HCT116 (cell line): ENCODE data around the gene ARL6IP6. TPM values are rescaled to one million over a fixed set of nuclear protein-coding genes. Genes with fewer than 3 reads are reported as not detected.

ENCODE experiments used
- ATAC-seq: fragments of 200-7000 bp; cut with Tn5 transposase; 2 replicates; pipeline ENCODE4 v1.9.1; 2020; ENCODE audit warnings: mild to moderate bottlenecking, moderate library complexity
- BruUV-seq: library from RNA; stranded (reverse); fragments of 400-500 nt; replicated peaks from 2 replicates; lab custom pipeline; 2021; lab: Mats Ljungman, UMichigan
- CTCF ChIA-PET: fragments of 300-600 bp; sonication (Branson Sonifier 250); formaldehyde crosslinking; loops from one replicate; lab custom pipeline; 2021; ENCODE audit warnings: antibody characterized with exemption; lab: Charles Lee
- POLR2A ChIA-PET: fragments of 300-600, 350-600 bp; sonication (Branson Sonifier 250); formaldehyde crosslinking; loops from one replicate; lab custom pipeline; 2021; ENCODE audit warnings: antibody characterized with exemption; lab: Charles Lee
- RAD21 ChIA-PET, 2 experiments: fragments of 300-600 bp; sonication (Branson Sonifier 250); formaldehyde crosslinking; loops; one replicate each; lab custom pipeline; 2023; ENCODE audit warnings: low total read pairs in 2 of 2; ENCODE audit not compliant: uncharacterized antibody in 2 of 2, unreplicated experiment in 2 of 2, low non-redundant PET in 1 of 2; lab: Charles Lee
- DNase-seq: peaks from one replicate; pipeline ENCODE4 v3.0.0-alpha.2; 2010; ENCODE audit warnings: low read depth, low spot score
- H2AFZ ChIP-seq: fragments of 200-600 bp; shearing (Covaris generic), sonication (generic); 2 replicates; pipeline ENCODE4 v1.6.1; 2017; ENCODE audit warnings: low read depth, mixed run types, mixed read lengths, antibody characterized with exemption, low read length; ENCODE audit not compliant: poor library complexity, severe bottlenecking
- H3K27ac ChIP-seq: 2 replicates; pipeline ENCODE4 v1.5.1; 2012; ENCODE audit warnings: low read depth, low read length
- H3K27me3 ChIP-seq: fragments of 200-600 bp; sonication (generic); 2 replicates; pipeline ENCODE4 v1.6.1; 2016; ENCODE audit warnings: mixed run types, low read length, mixed read lengths; ENCODE audit not compliant: insufficient read depth
- H3K36me3 ChIP-seq, 2 experiments: fragments of 200-500 bp in 1 of 2; fragments of 200-600 bp in 1 of 2; sonication (Bioruptor generic) in 1 of 2; sonication (generic) in 1 of 2; 2 replicates each; pipeline versions ENCODE4 v1.5.1 to v1.6.1; 2014 to 2016; ENCODE audit warnings: low read length in 2 of 2, inconsistent platforms in 1 of 2, mixed read lengths in 1 of 2, mixed run types in 1 of 2; ENCODE audit not compliant: insufficient read depth in 2 of 2, control insufficient read depth in 1 of 2
- H3K4me1 ChIP-seq, 2 experiments: fragments of 200-600 bp in 1 of 2; sonication (generic) in 1 of 2; 2 replicates each; pipeline versions ENCODE4 v1.5.1 to v1.6.1; 2012 to 2017; ENCODE audit warnings: low read length in 2 of 2, inconsistent platforms in 1 of 2, mild to moderate bottlenecking in 1 of 2, mixed read lengths in 1 of 2, mixed run types in 1 of 2, moderate library complexity in 1 of 2; ENCODE audit not compliant: insufficient read depth in 2 of 2, control insufficient read depth in 1 of 2
- H3K4me2 ChIP-seq: fragments of 200-600 bp; sonication (generic); 2 replicates; pipeline ENCODE4 v1.6.1; 2017; ENCODE audit warnings: mixed run types, low read length, mixed read lengths
- H3K4me3 ChIP-seq, 2 experiments: fragments of 200-600 bp in 1 of 2; sonication (generic) in 1 of 2; replicated peaks in 1 of 2; 2 replicates each; pipeline ENCODE4 v1.5.1; 2011 to 2016; ENCODE audit warnings: low read length in 2 of 2, control low read depth in 1 of 2, low read depth in 1 of 2, mild to moderate bottlenecking in 1 of 2, mixed read lengths in 1 of 2, mixed run types in 1 of 2
- H3K79me2 ChIP-seq: fragments of 200-600 bp; sonication (generic); 2 replicates; pipeline ENCODE4 v1.6.1; 2017; ENCODE audit warnings: mild to moderate bottlenecking, mixed run types, low read length, moderate library complexity, mixed read lengths; ENCODE audit not compliant: insufficient read depth
- H3K9ac ChIP-seq: fragments of 200-600 bp; sonication (generic); 2 replicates; pipeline ENCODE4 v1.6.1; 2016; ENCODE audit warnings: low read length, mixed read lengths
- H3K9me2 ChIP-seq: fragments of 200-600 bp; sonication (generic), shearing (Covaris generic); 2 replicates; pipeline ENCODE4 v1.6.1; 2017; ENCODE audit warnings: mixed run types, mild to moderate bottlenecking, moderate library complexity; ENCODE audit not compliant: insufficient read depth
- H3K9me3 ChIP-seq, 2 experiments: fragments of 200-500 bp in 1 of 2; fragments of 200-600 bp in 1 of 2; sonication (Bioruptor generic) in 1 of 2; sonication (generic) in 1 of 2; 2 replicates each; pipeline ENCODE4 v1.6.1; 2014 to 2017; ENCODE audit warnings: low read length in 2 of 2, mixed read lengths in 2 of 2, inconsistent platforms in 1 of 2, low read depth in 1 of 2, mild to moderate bottlenecking in 1 of 2, mixed run types in 1 of 2, moderate library complexity in 1 of 2; ENCODE audit not compliant: control insufficient read depth in 1 of 2, insufficient read depth in 1 of 2
- H4K20me1 ChIP-seq: fragments of 200-600 bp; sonication (generic), shearing (Covaris generic); 2 replicates; pipeline ENCODE4 v1.6.1; 2017; ENCODE audit warnings: mixed run types, mild to moderate bottlenecking, moderate library complexity; ENCODE audit not compliant: insufficient read depth
- CEBPB ChIP-seq: IDR thresholded peaks from 2 replicates; pipeline ENCODE4 v1.6.1; 2012; ENCODE audit warnings: low read depth
- ELF1 ChIP-seq: IDR thresholded peaks from 2 replicates; pipeline ENCODE4 v1.6.1; 2012; ENCODE audit warnings: low read depth, borderline replicate concordance
- EZH2 ChIP-seq: fragments of 200-600 bp; sonication (generic); IDR thresholded peaks from 2 replicates; pipeline ENCODE4 v1.6.1; 2017; ENCODE audit warnings: antibody characterized with exemption, mixed run types
- FOSL1 ChIP-seq: IDR thresholded peaks from 2 replicates; pipeline ENCODE4 v1.6.1; 2012; ENCODE audit warnings: low read depth
- POLR2A ChIP-seq: IDR thresholded peaks from 2 replicates; pipeline ENCODE4 v1.7.0; 2011; ENCODE audit warnings: borderline replicate concordance; ENCODE audit not compliant: insufficient read depth, insufficient read length; ENCODE audit errors: extremely low read depth
- POLR2AphosphoS5 ChIP-seq: IDR thresholded peaks from 2 replicates; pipeline ENCODE4 v1.6.1; 2011; ENCODE audit warnings: mild to moderate bottlenecking, low read depth, low read length, moderate library complexity
- SIN3A ChIP-seq: IDR thresholded peaks from 2 replicates; pipeline ENCODE4 v1.6.1; 2012; ENCODE audit warnings: low read depth
- TCF7L2 ChIP-seq: IDR thresholded peaks from 2 replicates; pipeline ENCODE4 v1.7.0; 2011; ENCODE audit warnings: borderline replicate concordance, inconsistent platforms; ENCODE audit not compliant: insufficient read depth, insufficient read length; ENCODE audit errors: extremely low read depth
- YY1 ChIP-seq: IDR thresholded peaks from 2 replicates; pipeline ENCODE4 v1.6.1; 2011; ENCODE audit warnings: low read length, low read depth, moderate library complexity, mild to moderate bottlenecking; ENCODE audit not compliant: insufficient replicate concordance; ENCODE audit errors: extremely low read depth
- ZFX ChIP-seq: fragments of 450-650 bp; IDR thresholded peaks from 2 replicates; pipeline ENCODE4 v1.6.1; 2017
- intact Hi-C: fragments of 100-400 bp; cut with micrococcal nuclease; formaldehyde crosslinking; loops from 2 replicates; pipeline ENCODE4 v1.10.0; 2022
- total RNA-seq: library from RNA; stranded (reverse); gene quantifications from one replicate; pipeline ENCODE4 v1.2.1, GENCODE V29; 2021; ENCODE audit not compliant: unreplicated experiment
- TF ChIP-seq, protein P1 (sequence below), 3 experiments: fragments of 200-600 bp in 1 of 3; sonication (generic) in 1 of 3; IDR thresholded peaks in 2 of 3; conservative IDR thresholded peaks in 1 of 3; 2 replicates each; pipeline ENCODE4 v1.5.1; 2012 to 2017; ENCODE audit warnings: low read depth in 2 of 3, low read length in 2 of 3, antibody characterized with exemption in 1 of 3, borderline replicate concordance in 1 of 3, control low read depth in 1 of 3, mild to moderate bottlenecking in 1 of 3, mixed read lengths in 1 of 3, mixed run types in 1 of 3, moderate library complexity in 1 of 3; ENCODE audit not compliant: insufficient read depth in 1 of 3
- TF ChIP-seq, protein P2 (sequence below): IDR thresholded peaks from 2 replicates; pipeline ENCODE4 v1.6.1; 2012; ENCODE audit warnings: low read depth
- TF ChIP-seq, protein P3 (sequence below): IDR thresholded peaks from 2 replicates; pipeline ENCODE4 v1.6.1; 2012

ARL6IP6 gene
- total RNA-seq, 1 experiment from 2014 or later, result 37.8 TPM

DNA sequence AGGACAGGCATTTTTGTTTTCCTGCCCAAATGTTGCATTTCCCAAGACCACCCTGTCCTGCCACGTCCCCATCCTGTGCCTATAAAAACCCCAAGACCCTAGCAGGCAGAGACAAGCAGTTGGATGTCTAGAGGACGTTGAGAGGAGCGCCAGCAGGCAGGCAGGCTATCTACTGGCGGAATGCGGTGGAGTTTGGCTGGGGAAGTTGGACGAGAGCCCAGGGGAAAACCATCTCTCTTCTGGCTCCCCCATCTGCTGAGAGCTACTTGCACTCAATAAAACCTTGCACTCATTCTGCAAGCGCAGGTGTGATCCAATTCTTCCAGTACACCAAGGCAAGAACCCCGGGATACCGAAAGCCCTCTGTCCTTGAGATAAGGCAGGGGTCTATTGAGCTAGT, 72.5 kb downstream of the ARL6IP6 start:
- CTCF ChIA-PET, result no interaction called here
- Histone ChIP-seq H3K4me2 (no peak overlapping the region), H3K27me3 (no peaks in the 10 kb centered on the region), H3K9ac (no peak overlapping the region), H3K9me3 (no peaks in the 10 kb centered on the region), H3K4me1 (no peaks in the 10 kb centered on the region), H3K9me2 (no peaks in the 10 kb centered on the region), H3K27ac (no peak overlapping the region), H2AFZ (no peak overlapping the region), H4K20me1 (no peaks in the 10 kb centered on the region), H3K79me2 (no peaks in the 10 kb centered on the region), H3K4me3 (no peak overlapping the region), H3K36me3 (no peaks in the 10 kb centered on the region)
- RAD21 ChIA-PET, result no interaction called here
- BruUV-seq, result no TSS peak
- TF ChIP-seq TCF7L2 (no peak), SIN3A (no peak), YY1 (no peak), CEBPB (no peak), EZH2 (no peak), POLR2AphosphoS5 (no peak), FOSL1 (no peak)
- TF ChIP-seq, protein P1, sequence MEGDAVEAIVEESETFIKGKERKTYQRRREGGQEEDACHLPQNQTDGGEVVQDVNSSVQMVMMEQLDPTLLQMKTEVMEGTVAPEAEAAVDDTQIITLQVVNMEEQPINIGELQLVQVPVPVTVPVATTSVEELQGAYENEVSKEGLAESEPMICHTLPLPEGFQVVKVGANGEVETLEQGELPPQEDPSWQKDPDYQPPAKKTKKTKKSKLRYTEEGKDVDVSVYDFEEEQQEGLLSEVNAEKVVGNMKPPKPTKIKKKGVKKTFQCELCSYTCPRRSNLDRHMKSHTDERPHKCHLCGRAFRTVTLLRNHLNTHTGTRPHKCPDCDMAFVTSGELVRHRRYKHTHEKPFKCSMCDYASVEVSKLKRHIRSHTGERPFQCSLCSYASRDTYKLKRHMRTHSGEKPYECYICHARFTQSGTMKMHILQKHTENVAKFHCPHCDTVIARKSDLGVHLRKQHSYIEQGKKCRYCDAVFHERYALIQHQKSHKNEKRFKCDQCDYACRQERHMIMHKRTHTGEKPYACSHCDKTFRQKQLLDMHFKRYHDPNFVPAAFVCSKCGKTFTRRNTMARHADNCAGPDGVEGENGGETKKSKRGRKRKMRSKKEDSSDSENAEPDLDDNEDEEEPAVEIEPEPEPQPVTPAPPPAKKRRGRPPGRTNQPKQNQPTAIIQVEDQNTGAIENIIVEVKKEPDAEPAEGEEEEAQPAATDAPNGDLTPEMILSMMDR (IDR thresholded peaks at IDR 0.05 in 2 of 3, conservative IDR thresholded peaks at IDR 0.05 in 1 of 3; ENCODE audit: borderline replicate concordance in 1 of 3, insufficient read depth in 1 of 3, low read depth in 2 of 3, low read length in 2 of 3), result no peak
- no peak for ATAC-seq
- POLR2A ChIA-PET, result no interaction called here
- intact Hi-C loops, result no loop called here
- no peak for DNase-seq

DNA sequence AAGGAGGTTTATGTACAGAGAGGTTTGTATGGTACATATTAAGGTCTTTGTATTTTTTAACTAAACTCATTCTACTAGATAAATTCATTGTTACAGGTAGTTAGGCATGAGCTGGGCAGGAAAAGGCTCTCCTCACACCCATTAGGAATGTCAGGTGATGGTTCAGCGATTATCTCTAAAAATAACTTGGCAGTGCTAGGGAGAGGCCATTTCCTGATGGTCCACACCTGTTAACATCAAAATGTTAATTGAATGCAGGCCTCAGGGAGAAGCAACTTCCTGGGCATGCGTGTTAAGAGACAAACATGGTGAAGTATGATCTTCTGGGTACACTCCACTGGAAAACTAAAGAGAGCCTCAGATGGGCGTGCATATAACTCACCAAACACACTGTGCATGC, 73.6 kb downstream of the ARL6IP6 start:
- no peak overlapping the region for H2AFZ ChIP-seq
- RAD21 ChIA-PET, result no interaction called here
- no peak overlapping the region for H3K4me2 ChIP-seq
- H4K20me1 ChIP-seq, result no peaks in the 10 kb centered on the region
- H3K9me3 ChIP-seq, result no peaks in the 10 kb centered on the region
- no peaks in the 10 kb centered on the region for H3K9me2 ChIP-seq
- no peaks in the 10 kb centered on the region for H3K79me2 ChIP-seq
- BruUV-seq, result no TSS peak
- no peaks in the 10 kb centered on the region for H3K36me3 ChIP-seq
- no peak overlapping the region for H3K9ac ChIP-seq
- DNase-seq, result no peak
- intact Hi-C loops, result no loop called here
- H3K27me3 ChIP-seq, result no peaks in the 10 kb centered on the region
- CTCF ChIA-PET, result no interaction called here
- POLR2A ChIA-PET, result no interaction called here
- H3K4me1 ChIP-seq, result no peaks in the 10 kb centered on the region
- ATAC-seq, result no peak
- no peak overlapping the region for H3K27ac ChIP-seq
- no peak overlapping the region for H3K4me3 ChIP-seq
- TF ChIP-seq ZFX (no peak), POLR2AphosphoS5 (no peak), CEBPB (no peak), POLR2A (no peak), ELF1 (no peak)
- TF ChIP-seq, protein P2, sequence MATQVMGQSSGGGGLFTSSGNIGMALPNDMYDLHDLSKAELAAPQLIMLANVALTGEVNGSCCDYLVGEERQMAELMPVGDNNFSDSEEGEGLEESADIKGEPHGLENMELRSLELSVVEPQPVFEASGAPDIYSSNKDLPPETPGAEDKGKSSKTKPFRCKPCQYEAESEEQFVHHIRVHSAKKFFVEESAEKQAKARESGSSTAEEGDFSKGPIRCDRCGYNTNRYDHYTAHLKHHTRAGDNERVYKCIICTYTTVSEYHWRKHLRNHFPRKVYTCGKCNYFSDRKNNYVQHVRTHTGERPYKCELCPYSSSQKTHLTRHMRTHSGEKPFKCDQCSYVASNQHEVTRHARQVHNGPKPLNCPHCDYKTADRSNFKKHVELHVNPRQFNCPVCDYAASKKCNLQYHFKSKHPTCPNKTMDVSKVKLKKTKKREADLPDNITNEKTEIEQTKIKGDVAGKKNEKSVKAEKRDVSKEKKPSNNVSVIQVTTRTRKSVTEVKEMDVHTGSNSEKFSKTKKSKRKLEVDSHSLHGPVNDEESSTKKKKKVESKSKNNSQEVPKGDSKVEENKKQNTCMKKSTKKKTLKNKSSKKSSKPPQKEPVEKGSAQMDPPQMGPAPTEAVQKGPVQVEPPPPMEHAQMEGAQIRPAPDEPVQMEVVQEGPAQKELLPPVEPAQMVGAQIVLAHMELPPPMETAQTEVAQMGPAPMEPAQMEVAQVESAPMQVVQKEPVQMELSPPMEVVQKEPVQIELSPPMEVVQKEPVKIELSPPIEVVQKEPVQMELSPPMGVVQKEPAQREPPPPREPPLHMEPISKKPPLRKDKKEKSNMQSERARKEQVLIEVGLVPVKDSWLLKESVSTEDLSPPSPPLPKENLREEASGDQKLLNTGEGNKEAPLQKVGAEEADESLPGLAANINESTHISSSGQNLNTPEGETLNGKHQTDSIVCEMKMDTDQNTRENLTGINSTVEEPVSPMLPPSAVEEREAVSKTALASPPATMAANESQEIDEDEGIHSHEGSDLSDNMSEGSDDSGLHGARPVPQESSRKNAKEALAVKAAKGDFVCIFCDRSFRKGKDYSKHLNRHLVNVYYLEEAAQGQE, result no peak
- TF ChIP-seq, protein P1 (IDR thresholded peaks at IDR 0.05 in 2 of 3, conservative IDR thresholded peaks at IDR 0.05 in 1 of 3; ENCODE audit: borderline replicate concordance in 1 of 3, insufficient read depth in 1 of 3, low read depth in 2 of 3, low read length in 2 of 3), result no peak
- TF ChIP-seq, protein P3, sequence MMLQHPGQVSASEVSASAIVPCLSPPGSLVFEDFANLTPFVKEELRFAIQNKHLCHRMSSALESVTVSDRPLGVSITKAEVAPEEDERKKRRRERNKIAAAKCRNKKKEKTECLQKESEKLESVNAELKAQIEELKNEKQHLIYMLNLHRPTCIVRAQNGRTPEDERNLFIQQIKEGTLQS, result no peak
